ENCODE measurements around the gene APOE. TPM values are rescaled to one million over a fixed set of nuclear protein-coding genes. Genes with fewer than 3 reads are reported as not detected.
A peak's percentile ranks its signal among the peaks of the same experiment; 100 is the strongest.
"Not testable (repeated sequence)": the region's sequence is repeated elsewhere in the genome, so short reads cannot be mapped to it uniquely, and the experiment has no call there.

The APOE gene
- polyA plus RNA-seq, 3 donors: 280 to 456 (median 412) TPM

DNA sequence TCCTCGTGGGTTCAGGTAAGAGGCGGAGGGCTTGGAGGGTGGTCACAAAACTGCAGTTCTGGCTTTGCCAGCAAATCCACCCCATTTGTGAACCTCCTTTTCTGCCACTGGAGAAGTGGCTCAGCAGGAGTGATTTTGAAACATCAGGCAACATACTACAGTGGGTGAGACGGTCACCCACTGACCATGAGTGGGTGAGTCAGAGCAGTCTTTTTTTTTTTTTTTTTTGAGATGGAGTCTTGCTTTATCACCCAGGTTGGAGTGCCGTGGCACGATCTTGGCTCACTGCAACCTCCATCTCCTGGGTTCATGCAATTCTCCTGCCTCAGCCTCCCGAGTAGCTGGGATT is 11.6 kb upstream of the APOE start:
- DNase-seq (ENCODE audit: extremely low read depth in 1 of 11, low read depth in 9 of 11, low spot score in 4 of 11): no peak

DNA sequence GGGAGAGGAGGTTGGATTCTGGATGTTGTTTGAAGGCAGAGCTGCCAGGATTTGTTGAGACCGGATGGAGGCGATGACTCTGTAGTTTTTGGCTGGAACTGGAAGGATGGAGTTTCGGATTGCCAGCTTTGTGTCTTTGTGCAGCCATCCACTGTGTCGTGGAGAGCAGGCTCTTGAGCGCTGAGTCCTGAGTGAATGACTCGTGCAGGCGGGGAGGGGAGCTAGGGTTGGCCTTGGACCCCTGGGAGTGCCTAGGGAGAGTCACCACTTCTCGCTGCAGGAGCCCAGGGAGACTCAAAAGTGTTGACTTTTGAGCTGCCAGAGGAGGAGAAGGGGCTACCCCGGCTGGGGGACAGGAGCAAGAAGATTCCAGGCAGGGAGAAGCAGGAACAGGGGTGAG is 10.7 kb upstream of the APOE start:
- DNase-seq (ENCODE audit: extremely low read depth in 1 of 11, low read depth in 9 of 11, low spot score in 4 of 11): no peak

DNA sequence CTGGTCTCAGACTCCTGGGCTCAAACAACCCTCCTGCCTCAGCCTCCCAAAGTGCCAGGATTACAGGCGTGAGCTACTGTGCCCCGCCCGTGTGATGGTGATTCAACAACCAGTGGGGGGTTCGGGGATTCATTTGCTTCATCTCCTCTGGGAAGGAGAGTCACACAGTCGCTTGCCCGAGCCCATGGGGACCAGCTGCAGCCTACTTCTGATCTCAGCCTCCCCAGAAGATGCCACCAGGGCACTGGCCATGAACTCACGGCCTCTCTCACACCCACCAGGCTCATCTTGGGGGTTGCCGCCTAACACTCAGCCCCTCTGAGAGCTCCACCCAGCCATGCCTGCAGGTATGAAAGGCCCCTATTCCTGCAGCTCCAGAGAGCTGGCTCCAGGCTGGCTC is 7.8 kb upstream of the APOE start:
- no peak for DNase-seq (ENCODE audit: extremely low read depth in 1 of 11, low read depth in 9 of 11, low spot score in 4 of 11)

DNA sequence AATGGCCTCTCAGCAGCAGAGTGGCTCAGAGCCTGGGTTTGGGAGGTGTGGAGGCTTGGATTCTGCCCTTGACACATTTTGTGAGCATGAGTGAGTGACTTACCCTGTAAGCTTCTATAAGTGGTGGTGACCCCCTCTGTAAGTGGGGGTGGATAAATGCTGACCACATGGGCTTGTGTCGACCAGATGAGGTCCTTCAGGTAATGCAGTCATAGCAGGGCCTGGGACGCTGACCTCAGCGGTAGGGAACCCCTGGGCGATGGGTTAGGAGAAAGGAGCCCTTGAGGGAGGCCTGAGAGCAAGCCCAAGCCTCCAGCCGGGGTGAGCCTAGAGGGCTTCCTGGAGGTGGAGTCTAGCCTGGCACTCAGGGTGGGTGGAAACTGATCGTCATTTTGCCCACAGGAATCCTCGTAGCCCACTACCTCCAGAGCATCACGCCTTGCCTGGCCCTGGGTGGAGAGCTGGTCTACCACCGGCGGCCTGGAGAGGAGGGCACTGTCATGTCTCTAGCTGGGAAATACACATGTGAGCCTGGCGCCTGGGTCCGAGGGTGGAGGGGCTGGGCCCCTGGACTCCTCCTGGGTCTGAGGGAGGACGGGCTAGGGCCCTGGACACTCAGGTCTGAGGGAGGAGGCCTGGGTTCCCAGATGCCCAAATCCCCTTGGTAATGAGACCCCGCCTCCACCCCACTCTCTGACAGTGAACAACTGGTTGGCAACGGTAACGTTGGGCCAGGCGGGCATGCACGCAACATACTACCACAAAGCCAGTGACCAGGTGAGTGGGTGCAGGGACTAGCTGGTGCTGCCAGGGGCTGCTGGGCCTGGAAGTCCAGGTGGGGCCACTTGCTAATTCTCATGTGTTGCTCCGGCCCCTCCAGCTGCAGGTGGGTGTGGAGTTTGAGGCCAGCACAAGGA is 5.0 kb upstream of the APOE start:
- DNase-seq (ENCODE audit: extremely low read depth in 1 of 11, low read depth in 9 of 11, low spot score in 4 of 11): no peak

DNA sequence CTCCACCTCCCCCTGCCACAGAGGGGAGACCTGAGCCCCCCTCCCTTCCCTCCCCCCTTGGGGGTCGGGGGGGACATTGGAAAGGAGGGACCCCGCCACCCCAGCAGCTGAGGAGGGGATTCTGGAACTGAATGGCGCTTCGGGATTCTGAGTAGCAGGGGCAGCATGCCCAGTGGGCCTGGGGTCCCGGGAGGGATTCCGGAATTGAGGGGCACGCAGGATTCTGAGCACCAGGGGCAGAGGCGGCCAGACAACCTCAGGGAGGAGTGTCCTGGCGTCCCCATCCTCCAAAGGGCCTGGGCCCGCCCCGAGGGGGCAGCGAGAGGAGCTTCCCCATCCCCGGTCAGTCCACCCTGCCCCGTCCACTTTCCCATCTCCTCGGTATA is 2.4 kb upstream of the APOE start:
- no peak for DNase-seq (ENCODE audit: extremely low read depth in 1 of 11, low read depth in 9 of 11, low spot score in 4 of 11)

DNA sequence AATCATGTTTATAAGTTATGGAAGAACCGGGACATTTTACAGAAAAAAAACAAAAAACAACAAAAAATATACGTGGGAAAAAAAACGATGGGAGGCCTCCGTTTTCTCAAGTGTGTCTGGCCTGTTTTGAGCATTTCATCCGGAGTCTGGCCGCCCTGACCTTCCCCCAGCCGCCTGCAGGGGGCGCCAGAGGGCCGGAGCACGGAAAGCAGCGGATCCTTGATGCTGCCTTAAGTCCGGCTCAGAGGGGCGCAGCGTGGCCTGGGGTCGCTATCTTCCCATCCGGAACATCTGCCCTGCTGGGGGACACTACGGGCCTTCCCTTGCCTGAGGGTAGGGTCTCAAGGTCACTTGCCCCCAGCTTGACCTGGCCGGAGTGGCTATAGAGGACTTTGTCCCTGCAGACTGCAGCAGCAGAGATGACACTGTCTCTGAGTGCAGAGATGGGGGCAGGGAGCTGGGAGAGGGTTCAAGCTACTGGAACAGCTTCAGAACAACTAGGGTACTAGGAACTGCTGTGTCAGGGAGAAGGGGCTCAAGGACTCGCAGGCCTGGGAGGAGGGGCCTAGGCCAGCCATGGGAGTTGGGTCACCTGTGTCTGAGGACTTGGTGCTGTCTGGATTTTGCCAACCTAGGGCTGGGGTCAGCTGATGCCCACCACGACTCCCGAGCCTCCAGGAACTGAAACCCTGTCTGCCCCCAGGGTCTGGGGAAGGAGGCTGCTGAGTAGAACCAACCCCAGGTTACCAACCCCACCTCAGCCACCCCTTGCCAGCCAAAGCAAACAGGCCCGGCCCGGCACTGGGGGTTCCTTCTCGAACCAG is 1.8 kb upstream of the APOE start:
- DNase-seq (ENCODE audit: extremely low read depth in 1 of 11, low read depth in 9 of 11, low spot score in 4 of 11): peak in 2 of 11 donors; percentile 24 to 43

DNA sequence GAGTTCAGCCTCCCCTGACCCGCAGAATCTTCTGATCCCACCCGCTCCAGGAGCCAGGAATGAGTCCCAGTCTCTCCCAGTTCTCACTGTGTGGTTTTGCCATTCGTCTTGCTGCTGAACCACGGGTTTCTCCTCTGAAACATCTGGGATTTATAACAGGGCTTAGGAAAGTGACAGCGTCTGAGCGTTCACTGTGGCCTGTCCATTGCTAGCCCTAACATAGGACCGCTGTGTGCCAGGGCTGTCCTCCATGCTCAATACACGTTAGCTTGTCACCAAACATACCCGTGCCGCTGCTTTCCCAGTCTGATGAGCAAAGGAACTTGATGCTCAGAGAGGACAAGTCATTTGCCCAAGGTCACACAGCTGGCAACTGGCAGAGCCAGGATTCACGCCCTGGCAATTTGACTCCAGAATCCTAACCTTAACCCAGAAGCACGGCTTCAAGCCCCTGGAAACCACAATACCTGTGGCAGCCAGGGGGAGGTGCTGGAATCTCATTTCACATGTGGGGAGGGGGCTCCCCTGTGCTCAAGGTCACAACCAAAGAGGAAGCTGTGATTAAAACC is 1.1 kb upstream of the APOE start:
- DNase-seq (ENCODE audit: extremely low read depth in 1 of 11, low read depth in 9 of 11, low spot score in 4 of 11): no peak

DNA sequence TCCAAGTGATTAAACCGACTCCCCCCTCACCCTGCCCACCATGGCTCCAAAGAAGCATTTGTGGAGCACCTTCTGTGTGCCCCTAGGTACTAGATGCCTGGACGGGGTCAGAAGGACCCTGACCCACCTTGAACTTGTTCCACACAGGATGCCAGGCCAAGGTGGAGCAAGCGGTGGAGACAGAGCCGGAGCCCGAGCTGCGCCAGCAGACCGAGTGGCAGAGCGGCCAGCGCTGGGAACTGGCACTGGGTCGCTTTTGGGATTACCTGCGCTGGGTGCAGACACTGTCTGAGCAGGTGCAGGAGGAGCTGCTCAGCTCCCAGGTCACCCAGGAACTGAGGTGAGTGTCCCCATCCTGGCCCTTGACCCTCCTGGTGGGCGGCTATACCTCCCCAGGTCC is 2.0 kb downstream of the APOE start:
- no peak for DNase-seq (ENCODE audit: extremely low read depth in 1 of 11, low read depth in 9 of 11, low spot score in 4 of 11)

DNA sequence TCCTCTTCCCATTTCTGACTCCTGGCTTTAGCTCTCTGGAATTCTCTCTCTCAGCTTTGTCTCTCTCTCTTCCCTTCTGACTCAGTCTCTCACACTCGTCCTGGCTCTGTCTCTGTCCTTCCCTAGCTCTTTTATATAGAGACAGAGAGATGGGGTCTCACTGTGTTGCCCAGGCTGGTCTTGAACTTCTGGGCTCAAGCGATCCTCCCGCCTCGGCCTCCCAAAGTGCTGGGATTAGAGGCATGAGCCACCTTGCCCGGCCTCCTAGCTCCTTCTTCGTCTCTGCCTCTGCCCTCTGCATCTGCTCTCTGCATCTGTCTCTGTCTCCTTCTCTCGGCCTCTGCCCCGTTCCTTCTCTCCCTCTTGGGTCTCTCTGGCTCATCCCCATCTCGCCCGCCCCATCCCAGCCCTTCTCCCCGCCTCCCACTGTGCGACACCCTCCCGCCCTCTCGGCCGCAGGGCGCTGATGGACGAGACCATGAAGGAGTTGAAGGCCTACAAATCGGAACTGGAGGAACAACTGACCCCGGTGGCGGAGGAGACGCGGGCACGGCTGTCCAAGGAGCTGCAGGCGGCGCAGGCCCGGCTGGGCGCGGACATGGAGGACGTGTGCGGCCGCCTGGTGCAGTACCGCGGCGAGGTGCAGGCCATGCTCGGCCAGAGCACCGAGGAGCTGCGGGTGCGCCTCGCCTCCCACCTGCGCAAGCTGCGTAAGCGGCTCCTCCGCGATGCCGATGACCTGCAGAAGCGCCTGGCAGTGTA is 2.7 kb downstream of the APOE start:
- no peak for DNase-seq (ENCODE audit: extremely low read depth in 1 of 11, low read depth in 9 of 11, low spot score in 4 of 11)

DNA sequence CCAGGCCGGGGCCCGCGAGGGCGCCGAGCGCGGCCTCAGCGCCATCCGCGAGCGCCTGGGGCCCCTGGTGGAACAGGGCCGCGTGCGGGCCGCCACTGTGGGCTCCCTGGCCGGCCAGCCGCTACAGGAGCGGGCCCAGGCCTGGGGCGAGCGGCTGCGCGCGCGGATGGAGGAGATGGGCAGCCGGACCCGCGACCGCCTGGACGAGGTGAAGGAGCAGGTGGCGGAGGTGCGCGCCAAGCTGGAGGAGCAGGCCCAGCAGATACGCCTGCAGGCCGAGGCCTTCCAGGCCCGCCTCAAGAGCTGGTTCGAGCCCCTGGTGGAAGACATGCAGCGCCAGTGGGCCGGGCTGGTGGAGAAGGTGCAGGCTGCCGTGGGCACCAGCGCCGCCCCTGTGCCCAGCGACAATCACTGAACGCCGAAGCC is 3.3 kb downstream of the APOE start:
- DNase-seq (ENCODE audit: extremely low read depth in 1 of 11, low read depth in 9 of 11, low spot score in 4 of 11): no peak

DNA sequence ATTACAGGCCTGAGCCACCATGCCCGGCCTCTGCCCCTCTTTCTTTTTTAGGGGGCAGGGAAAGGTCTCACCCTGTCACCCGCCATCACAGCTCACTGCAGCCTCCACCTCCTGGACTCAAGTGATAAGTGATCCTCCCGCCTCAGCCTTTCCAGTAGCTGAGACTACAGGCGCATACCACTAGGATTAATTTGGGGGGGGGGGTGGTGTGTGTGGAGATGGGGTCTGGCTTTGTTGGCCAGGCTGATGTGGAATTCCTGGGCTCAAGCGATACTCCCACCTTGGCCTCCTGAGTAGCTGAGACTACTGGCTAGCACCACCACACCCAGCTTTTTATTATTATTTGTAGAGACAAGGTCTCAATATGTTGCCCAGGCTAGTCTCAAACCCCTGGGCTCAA is 4.2 kb downstream of the APOE start:
- DNase-seq (ENCODE audit: extremely low read depth in 1 of 11, low read depth in 9 of 11, low spot score in 4 of 11): no peak

DNA sequence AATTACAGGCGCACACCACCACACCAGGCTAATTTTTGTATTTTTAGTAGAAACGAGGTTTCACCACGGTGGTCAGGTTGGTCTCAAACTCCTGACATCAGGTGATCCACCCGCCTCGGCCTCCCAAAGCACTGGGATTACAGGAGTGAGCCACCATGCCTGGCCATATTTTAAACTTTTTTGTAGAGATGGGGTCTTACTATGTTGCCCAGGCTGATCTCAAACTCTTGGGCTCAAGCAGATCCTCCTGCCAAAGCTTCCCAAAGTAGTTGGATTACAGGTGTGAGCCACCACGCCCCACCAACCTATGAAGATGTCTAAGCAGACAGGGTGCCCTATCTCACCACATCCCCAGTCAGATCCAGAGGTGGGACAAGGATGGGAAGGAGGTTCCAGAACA is 6.3 kb downstream of the APOE start:
- not testable (repeated sequence) for DNase-seq (ENCODE audit: extremely low read depth in 1 of 11, low read depth in 9 of 11, low spot score in 4 of 11)

DNA sequence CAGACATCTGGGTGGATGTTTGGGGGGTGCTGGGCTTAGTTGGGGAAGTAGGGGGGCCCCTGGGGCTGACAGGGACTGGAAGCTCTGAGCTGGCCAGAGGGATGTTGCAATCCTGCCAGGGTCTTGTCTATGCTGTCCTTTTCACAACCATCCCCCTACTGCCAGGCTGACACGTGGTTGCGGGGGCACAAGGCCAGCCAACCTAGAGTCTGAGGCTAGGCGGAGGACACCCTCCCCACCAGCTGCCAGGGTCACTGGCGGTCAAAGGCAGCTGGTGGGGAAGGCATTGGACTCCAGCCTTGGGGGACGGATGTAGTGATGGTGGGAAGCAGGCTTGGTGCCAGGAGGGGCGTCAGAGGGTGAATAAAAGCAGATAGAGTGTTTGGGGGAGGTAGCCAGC is 7.3 kb downstream of the APOE start:
- no peak for DNase-seq (ENCODE audit: extremely low read depth in 1 of 11, low read depth in 9 of 11, low spot score in 4 of 11)

DNA sequence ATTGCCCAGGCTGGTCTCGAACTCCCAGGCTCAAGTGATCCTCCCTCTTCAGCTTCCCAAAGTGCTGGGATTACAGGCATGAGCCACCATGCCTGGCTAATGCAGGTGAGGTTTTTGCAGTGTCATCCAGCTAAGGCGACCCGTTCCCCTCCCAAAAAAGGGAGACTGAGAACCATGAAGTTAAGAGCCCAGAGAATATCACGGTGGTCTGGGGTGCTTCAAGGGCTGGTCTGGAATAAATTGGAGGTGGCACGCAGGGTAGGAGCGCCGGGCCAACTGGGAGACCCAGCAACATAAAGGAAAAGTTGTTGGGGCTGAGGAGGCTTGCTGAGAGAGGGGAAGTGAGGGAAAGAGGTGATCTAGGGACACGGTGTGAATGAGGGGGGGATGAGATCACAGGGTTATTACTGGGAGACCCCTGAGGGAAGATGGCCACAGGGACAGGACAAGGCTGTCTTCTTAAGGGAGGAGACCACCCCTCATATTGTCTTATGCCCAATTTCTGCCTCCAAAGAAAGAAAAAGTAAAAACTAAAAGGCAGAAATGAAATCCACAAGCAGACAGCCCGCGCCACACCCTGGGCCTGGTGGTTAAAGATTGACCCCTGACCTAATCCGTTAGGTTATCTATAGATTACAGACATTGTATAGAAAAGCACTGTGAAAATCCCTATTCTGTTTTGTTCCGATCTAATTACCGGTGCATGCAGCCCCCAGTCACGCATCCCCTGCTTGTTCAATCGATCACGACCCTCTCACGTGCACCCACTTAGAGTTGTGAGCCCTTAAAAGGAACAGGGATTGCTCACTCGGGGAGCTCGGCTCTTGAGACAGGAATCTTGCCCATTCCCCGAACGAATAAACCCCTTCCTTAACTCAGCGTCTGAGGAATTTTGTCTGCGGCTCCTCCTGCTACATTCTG is 8.2 kb downstream of the APOE start:
- not testable (repeated sequence) for DNase-seq (ENCODE audit: extremely low read depth in 1 of 11, low read depth in 9 of 11, low spot score in 4 of 11)

DNA sequence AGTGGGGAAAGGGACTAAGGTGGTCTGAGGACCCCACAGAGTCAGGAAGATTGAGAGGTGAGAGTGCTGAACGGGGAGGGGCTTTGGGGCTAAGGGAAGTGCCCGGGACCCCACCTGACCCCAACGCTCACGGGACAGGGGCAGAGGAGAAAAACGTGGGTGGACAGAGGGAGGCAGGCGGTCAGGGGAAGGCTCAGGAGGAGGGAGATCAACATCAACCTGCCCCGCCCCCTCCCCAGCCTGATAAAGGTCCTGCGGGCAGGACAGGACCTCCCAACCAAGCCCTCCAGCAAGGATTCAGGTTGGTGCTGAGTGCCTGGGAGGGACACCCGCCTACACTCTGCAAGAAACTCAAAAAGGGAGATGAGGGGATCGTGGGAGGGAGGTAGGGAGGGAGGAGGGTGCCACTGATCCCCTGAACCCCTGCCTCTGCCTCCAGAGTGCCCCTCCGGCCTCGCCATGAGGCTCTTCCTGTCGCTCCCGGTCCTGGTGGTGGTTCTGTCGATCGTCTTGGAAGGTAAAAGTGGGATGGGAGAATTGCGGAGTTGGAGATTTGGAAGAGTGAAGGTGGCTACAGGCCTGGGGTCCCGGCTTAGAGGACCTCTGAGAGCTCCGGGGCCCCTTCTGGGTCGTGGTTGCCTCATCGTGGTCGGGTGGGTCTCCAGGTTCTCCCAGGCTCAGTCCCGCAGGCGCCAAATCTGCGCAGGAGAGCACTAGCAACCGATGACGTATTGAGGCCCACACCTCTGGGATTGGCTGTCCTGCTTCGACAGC is 9.0 kb downstream of the APOE start, which contains the start of gene APOC1:
Gene APOC1, plus strand, starts transcription at position 176 of the 774 bp plus-strand sequence. Its CDS starts 284 bp downstream, at position 460.
- peak; percentile 70 to 90 (median 87) for DNase-seq (ENCODE audit: extremely low read depth in 1 of 11, low read depth in 9 of 11, low spot score in 4 of 11)

DNA sequence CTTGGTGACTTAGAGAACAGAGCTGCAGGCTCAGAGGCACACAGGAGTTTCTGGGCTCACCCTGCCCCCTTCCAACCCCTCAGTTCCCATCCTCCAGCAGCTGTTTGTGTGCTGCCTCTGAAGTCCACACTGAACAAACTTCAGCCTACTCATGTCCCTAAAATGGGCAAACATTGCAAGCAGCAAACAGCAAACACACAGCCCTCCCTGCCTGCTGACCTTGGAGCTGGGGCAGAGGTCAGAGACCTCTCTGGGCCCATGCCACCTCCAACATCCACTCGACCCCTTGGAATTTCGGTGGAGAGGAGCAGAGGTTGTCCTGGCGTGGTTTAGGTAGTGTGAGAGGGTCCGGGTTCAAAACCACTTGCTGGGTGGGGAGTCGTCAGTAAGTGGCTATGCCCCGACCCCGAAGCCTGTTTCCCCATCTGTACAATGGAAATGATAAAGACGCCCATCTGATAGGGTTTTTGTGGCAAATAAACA is 18.7 kb downstream of the APOE start:
- no peak for DNase-seq (ENCODE audit: extremely low read depth in 1 of 11, low read depth in 9 of 11, low spot score in 4 of 11)
